Stimulated activated CD4-positive, alpha-beta T cell treated with anti-CD3 and anti-CD28 coated beads, Interleukin-4, amount 100 ng/mL, for 48 hours (primary cell): Measurements from ENCODE around the gene LRIG1.

Experiments
- DNase-seq, 2 donors: peaks; one replicate each; pipeline ENCODE4 v3.0.0-alpha.2; 2020; ENCODE audit warnings: low read depth in 2 of 2

LRIG1 gene

GRCh38 chr3:66401675-66402491 is 98.9 kb downstream of the LRIG1 start:
- no peak for DNase-seq

DNA sequence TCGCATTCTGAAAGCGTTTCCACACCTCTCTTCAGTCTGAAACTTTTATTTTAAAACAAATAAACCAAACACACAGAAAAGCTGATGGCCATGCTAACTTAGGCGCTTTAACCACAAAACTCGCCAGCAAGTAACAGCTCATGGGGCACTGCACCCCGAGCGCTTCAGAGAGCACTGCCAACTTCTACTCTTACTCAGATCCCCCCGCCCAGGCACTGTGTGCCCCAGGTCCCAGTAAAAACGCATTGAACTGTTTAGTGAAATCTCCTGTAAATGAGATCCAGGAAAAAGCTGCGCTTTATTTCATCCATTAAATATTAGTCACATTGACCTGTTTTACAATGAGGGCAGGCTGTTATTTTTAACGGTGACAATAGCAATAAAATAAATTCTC is 99.7 kb downstream of the LRIG1 start:
- no peak for DNase-seq

DNA sequence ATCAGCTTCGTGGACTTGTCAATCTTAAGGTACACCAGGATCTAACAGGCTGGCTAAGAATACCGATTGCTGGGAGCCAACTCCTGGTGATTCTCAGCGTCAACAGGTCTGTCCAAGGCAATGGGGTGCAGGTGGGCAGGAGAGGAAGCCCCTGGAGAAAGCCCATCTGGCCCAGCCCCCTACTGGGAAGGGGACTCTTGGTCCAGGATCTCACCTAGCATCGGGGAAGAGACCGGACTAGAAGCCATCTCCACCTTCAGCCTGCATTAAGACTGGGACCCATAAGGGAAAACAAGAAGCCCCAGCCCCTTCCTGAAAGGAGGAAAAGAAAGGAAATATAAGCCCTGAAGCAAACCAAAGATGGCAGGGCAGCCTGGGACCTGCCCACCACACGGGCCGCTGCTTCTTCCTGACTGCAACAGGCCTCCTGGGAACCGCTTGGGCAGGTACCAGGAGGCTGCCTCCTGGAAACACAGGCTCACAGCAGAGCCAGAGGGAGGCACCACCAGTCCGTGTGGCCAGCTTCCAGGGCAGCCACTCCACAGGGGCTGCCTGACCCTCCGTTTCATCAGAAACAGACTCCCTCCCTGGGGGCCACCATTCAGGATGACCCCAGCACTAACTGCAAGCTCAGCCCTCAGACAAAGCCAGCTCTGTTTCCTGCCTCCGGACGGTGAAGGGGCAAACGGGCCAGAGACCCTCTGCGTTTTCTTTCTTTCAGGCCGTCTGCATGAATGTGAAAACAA is 100.2 kb downstream of the LRIG1 start:
- DNase-seq = no peak

DNA sequence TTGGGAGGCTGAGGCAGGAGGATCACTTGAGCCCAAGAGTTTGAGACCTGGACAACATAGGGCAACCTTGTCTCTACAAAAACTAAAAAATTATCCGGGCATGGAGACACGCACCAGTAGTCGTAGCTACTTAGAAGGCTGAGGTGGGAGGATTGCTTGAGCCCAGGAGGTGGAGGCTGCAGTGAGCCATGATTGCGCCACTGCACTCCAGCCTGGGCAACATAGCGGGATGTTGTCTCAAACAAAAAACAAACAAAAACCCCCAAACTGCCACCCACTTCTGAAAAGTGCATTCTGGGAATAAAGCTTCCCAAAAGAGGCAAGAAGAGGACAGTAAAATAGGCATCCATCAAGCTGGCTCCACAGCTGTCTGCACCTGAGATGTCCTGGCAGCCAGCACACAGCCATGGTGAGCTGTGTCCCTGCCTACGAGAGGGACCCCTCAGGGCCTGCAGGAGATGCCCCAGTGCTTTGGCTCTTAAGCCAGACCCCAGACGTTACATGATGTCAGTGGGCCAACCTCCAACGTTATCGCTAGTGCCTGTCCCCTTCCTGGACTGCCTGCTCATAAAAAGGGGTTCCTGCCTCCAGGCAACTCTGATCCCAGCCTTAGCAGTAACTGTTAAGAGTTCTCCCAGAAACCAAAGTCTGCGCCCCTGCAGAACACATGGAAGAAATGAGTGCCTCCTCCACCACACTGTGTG is 101.1 kb downstream of the LRIG1 start:
- no peak for DNase-seq

DNA sequence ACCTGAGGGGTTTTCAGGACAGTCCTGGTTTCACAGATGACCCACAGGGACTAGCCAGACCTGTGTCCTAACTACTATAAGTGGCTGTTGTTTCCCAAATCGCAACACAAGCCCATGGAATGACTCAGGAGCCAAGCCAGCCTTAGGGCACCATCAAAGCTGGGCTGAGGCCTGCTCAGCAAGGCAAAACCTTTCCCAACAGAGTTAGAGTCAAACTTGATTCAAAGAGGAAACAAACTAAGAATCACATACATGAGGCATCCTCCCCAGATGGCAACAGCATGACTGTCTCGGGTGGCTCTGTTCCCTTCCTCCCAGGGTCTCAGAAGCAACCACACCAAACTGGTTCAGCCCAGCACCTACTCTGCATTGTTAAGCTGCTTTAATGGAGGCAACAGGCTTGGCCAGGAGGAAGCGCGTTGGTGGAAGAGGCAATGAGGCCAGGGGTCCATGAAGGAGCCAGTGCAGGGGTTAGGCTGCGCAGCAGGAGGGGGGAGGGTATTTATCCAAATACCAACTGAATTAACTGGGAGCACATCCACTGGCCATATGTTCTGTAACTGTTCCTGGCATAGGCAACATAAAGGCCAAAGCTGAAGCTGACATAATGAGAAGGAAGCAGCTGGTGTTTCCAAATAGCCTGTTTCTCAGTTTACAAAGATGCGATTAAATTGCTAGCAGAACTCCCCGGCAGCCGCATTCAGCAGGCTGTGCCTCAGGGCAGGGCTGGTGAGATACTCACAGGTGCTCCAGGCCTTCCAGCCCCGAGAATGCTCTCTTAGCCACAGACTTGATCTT is 102.4 kb downstream of the LRIG1 start:
- DNase-seq = no peak

- no peak for DNase-seq
These were observed 103.1 kb downstream of the LRIG1 start for GRCh38 chr3:66397745-66398144.

DNA sequence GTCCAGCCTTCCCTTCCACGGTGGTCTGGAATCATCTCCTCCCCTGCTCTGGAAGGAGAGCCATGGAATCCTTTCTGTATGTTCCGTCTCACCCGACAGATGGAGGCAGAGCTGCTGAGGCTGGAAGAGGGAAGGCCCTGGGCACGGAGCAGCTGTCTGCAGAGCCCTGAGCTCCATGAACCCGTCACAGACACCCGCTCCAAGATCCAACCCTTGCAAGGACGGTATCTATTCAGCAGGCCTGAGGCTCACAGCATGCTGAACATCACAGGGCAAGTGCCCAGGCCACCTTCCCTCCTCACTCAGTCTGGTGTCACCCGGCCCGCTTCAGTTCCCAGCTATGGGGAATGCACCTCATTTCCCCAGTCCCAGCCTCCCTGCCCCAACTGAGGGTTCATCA is 103.9 kb downstream of the LRIG1 start:
- DNase-seq = no peak

GRCh38 chr3:66396161-66396760 is 104.6 kb downstream of the LRIG1 start:
- DNase-seq = no peak

GRCh38 chr3:66395635-66396034 is 105.2 kb downstream of the LRIG1 start:
- no peak for DNase-seq

- DNase-seq = no peak
These were observed 106.0 kb downstream of the LRIG1 start for GRCh38 chr3:66394753-66395249.

DNA sequence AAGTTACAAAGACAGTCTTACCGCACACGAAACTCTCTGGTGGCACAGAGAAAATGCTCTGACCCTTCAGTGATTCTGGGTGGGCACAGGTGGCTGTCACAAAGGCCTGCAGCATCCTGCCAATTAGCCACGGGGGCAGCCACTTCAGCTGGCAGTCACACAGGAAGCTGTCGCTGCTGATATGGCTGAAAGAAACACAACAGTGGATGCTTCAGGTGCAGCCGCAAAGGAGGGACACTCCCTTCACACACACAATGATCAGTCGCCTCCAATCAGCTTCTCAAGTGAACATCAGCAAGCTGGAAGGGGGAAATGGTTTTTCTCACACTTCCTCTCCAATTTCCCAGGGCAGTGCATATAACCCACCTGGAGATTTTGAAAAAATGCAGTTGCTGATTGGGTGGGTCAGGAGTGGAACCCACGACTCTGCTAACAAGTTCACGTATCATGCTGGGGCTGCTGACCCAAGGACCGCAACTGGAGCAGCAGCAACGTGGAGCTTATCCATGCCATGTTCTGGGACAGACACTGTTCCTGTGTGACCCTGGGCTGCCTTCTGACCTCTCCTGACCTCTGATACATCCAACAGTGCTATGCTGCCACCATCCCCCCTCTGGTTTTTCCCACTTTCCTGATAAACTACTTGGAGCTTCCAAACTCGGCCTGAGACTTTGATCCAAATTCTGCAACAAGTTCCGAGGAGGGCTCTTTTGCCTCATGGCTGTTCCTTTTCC is 106.6 kb downstream of the LRIG1 start:
- peak in 1 of 2 donors; percentile 19 for DNase-seq

GRCh38 chr3:66393333-66394005 is 107.4 kb downstream of the LRIG1 start:
- no peak for DNase-seq

DNA sequence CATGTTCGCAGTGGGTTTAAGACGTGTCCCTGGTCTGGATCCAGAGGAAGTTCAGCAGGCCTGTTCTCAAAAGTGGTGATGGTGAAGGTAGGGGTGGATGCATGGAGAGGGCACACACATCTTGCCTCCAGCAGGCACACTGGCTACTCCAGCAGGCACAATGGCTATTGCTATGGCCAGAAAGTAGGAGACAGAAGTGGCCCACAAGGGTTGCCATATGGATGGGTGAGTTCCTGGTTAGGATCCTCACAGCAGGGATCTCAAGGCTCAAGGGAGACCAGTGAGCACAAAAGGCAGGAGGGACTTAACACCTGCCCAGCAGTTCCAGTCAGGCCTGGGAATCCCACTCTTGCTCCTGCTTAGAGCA is 107.9 kb downstream of the LRIG1 start:
- no peak for DNase-seq

GRCh38 chr3:66392512-66392911 is 108.3 kb downstream of the LRIG1 start:
- no peak for DNase-seq

GRCh38 chr3:66390013-66390412 is 110.8 kb downstream of the LRIG1 start:
- no peak for DNase-seq

- no peak for DNase-seq
These were observed 113.7 kb downstream of the LRIG1 start for GRCh38 chr3:66386925-66387650.

GRCh38 chr3:66386011-66386924 is 114.6 kb downstream of the LRIG1 start:
- no peak for DNase-seq

DNA sequence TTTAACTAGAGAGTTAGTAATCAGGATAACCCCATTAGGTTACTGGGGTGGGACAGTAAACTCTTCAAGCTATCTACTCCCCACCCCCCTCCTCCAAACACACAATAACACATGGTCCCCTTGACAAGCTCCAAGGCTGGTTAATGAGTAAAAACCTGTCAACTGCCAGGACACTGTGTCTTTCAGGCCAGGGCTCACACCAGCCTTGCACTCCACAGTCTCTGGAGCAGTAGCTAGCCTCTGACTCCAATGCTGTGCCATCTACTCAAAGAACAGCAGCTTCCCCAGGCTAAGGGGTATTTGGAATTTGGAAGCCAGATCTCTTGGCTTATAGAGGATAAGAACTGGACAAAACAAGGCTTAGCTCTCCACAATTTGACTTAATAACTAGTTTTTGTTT is 115.8 kb downstream of the LRIG1 start:
- DNase-seq = no peak
